Bronchial epithelial cell (primary cell): ENCODE results near the gene GFER. TPM values are rescaled to one million over a fixed set of nuclear protein-coding genes. Genes with fewer than 3 reads are reported as not detected.
A peak's percentile ranks its signal among the peaks of the same experiment; 100 is the strongest.

Source experiments
- DNase-seq: peaks from one replicate; pipeline ENCODE4 v3.0.0-alpha.2; 2010; ENCODE audit warnings: low read depth
- FAIRE-seq: peaks from 2 replicates; lab custom pipeline; 2011; peaks lifted over from hg19 to GRCh38; lab: Jason Lieb, UNC
- H3K27me3 ChIP-seq: 2 replicates; pipeline ENCODE4 v1.5.1; 2011; ENCODE audit warnings: low read length; ENCODE audit not compliant: control insufficient read depth, insufficient read depth
- H3K36me3 ChIP-seq: 2 replicates; pipeline ENCODE4 v1.5.1; 2011; ENCODE audit warnings: low read length; ENCODE audit not compliant: control insufficient read depth, insufficient read depth
- H3K4me3 ChIP-seq: 2 replicates; pipeline ENCODE4 v1.5.1; 2011; ENCODE audit warnings: mild to moderate bottlenecking, low read depth, low read length, control low read depth
- total RNA-seq: library from RNA; depleted of rRNA; stranded (reverse); fragments of >200 nt; gene quantifications from 2 replicates; pipeline ENCODE4 v1.2.1, GENCODE V29; 2014
- TF ChIP-seq, protein P1 (sequence below): IDR thresholded peaks from 2 replicates; pipeline ENCODE4 v1.5.1; 2011; ENCODE audit warnings: mild to moderate bottlenecking, moderate library complexity, low read length, control low read depth, inconsistent platforms; ENCODE audit not compliant: insufficient read depth, severe bottlenecking

GFER gene
- total RNA-seq, 1 donor from 2014 or later = 16.1 TPM

DNA sequence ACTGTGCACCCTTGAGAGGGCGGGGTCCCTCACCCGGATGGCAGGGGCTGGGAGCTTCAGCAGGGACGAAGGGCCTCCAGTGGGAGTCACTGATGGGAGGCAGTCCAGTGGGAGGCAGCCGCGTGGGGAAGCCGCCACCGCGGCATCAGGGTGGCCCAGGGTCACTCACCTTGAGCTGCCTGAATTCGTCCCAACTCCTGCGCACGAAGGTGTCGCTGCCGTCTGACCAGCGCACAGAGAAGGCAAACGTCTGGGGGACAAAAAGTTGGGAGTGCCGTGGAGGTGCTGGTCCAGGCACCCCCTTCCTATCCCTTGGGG lies 3.3 kb upstream of the GFER start:
- Histone ChIP-seq H3K4me3 (no peak overlapping the region), H3K36me3 (peaks cover 13% of the 10 kb centered on the region), H3K27me3 (peaks cover 5% of the 10 kb centered on the region)
- TF ChIP-seq, protein P1, sequence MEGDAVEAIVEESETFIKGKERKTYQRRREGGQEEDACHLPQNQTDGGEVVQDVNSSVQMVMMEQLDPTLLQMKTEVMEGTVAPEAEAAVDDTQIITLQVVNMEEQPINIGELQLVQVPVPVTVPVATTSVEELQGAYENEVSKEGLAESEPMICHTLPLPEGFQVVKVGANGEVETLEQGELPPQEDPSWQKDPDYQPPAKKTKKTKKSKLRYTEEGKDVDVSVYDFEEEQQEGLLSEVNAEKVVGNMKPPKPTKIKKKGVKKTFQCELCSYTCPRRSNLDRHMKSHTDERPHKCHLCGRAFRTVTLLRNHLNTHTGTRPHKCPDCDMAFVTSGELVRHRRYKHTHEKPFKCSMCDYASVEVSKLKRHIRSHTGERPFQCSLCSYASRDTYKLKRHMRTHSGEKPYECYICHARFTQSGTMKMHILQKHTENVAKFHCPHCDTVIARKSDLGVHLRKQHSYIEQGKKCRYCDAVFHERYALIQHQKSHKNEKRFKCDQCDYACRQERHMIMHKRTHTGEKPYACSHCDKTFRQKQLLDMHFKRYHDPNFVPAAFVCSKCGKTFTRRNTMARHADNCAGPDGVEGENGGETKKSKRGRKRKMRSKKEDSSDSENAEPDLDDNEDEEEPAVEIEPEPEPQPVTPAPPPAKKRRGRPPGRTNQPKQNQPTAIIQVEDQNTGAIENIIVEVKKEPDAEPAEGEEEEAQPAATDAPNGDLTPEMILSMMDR = no peak
- DNase-seq = no peak
- FAIRE-seq = no peak

DNA sequence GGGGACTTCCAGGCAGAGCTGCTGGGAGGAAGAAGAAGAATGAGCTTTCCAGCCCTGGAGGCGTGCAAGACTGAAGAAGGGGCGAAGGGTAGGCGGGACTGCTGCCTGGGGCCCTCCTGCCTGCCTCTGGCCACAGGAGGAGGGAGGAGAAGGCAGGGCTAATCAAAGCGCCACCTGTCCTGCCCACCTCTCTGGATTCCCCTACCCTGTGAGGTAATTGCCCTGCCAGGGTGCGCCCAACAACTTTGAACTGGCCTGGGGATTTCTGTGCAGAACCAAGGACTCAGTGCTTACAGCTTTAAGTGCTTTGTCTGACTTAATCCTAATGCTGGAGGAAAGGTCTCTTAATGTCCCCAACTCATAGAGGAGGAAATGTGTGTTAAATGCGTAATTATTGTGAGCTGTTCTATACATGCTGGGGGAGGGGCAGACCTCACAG lies 2.6 kb upstream of the GFER start, which contains the start of gene NOXO1:
TSS of gene NOXO1 (minus strand) at position 72 of the 439 bp plus-strand sequence. CDS start 290 bp downstream, outside the sequence.
- H3K36me3 ChIP-seq = peaks cover 17% of the 10 kb centered on the region
- H3K27me3 ChIP-seq = peaks cover 5% of the 10 kb centered on the region
- DNase-seq = no peak
- H3K4me3 ChIP-seq = peak within 1 kb of the TSS; percentile 50
- TF ChIP-seq, protein P1 = no peak
- FAIRE-seq = no peak

DNA sequence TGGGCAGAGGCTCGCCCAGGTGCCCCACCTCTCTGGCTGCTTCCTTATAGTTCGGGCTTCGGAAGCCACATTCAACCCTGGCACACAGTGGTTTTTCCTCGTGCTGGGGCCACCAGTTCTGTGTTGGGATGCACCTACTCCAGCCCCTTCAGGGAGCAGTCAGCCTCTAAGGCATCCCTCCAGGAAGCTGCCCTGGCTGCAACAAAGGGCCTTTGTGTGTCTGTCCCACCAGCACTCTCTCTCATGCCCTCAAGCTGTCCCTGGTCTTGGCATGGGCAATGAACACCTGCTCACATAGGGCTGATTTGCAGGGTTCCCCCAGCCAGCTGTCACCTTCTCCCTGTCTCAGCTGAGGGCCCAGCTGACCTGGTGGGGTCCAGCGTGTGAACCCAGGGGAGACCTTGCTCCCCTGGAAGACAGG lies 2.0 kb upstream of the GFER start:
- Histone ChIP-seq H3K27me3 (peaks cover 5% of the 10 kb centered on the region), H3K4me3 (no peak overlapping the region), H3K36me3 (peaks cover 18% of the 10 kb centered on the region)
- FAIRE-seq (no peak), DNase-seq (no peak)
- TF ChIP-seq, protein P1 = no peak

DNA sequence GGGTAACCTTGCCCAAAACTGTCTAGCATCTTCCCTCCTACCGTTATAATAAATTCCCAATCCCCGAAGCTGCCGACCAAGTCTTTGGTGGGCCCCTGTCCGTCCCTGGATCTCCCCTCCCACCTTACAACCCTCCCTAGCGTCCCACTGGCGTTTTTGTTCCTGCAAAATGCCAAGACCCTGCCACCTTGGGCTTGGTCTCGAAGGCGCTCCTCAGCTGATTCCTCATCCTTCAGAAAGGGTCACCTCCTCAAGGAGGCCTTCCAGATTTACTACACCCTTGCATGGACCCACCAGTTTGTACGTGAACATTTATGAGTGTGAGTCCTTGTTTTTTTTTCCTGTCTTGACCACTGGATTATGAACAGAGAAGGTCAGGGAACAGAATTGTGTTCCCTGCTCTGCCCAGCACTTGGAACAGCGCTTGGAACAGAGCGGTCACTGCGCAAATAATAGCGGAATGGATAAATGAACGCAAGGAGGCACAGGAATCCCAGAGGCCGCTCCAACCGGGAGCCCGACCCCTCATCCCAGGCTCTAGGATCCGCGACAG lies 926 bp upstream of the GFER start:
- no peak for DNase-seq
- TF ChIP-seq, protein P1 = peak; percentile 19
- FAIRE-seq = no peak

DNA sequence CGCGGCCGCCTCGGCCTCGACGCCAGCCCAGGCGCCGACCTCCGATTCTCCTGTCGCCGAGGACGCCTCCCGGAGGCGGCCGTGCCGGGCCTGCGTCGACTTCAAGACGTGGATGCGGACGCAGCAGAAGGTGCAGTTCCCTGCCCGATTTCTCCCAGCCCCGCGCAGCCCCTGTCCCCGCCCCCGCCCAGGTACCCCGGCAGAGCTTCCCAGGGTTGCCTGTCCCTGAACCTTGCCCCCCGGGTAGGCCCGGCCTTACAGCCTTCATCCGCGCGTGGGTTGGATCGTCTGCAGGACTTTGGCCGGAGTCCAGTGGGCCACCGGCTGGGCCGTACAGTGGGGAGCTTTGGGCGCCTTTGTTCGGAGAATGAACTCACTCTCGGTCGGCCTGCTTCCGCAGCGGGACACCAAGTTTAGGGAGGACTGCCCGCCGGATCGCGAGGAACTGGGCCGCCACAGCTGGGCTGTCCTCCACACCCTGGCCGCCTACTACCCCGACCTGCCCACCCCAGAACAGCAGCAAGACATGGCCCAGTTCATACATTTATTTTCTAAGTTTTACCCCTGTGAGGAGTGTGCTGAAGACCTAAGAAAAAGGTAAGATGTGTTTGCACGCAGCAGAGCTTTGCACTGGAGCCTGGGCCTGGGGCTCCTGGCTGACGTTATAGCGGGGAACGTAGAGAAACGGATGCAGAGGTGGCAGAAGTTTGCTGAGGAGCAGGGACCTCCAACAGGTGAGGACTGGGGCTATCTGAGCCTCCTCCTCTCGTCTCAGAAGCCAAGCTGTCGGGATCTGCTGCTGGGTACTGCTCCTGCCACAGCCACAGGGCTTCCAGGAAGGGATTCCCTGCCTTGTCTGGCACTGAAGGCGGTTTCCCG lies 593 bp downstream of the GFER start:
- DNase-seq (no peak), FAIRE-seq (no peak)
- TF ChIP-seq, protein P1 = no peak
- Histone ChIP-seq H3K36me3 (peaks cover 10% of the 10 kb centered on the region), H3K4me3 (peak overlapping the region; percentile 66), H3K27me3 (peaks cover 16% of the 10 kb centered on the region)

More for the DNA sequence above, 926 bp upstream of the GFER start:
- Histone ChIP-seq H3K36me3 (peaks cover 13% of the 10 kb centered on the region), H3K4me3 (peak overlapping the region; percentile 66), H3K27me3 (peaks cover 5% of the 10 kb centered on the region)
